ENCODE data around the gene CALHM2. TPM values are rescaled to one million over a fixed set of nuclear protein-coding genes. Genes with fewer than 3 reads are reported as not detected.

Gene CALHM2
- total and polyA plus RNA-seq, 2 of the 13 experiments (the other 11 are each of a cell fraction or from before 2014, with no cell fraction given): 0.15 TPM; not detected in 1

- peaks cover 10% of the 10 kb centered on the region; the same call in 1 of the 2 replicates for H3K4me1 ChIP-seq (ENCODE audit: insufficient read depth, low read length)
- no peaks in the 10 kb centered on the region for H4K20me1 ChIP-seq (ENCODE audit: insufficient read depth, low read length)
- WGBS (ENCODE audit: low lambda C conversion rate): 99% methylated on average over 5 of the region's 5 CpGs
- H3K27ac ChIP-seq (ENCODE audit: extremely low read length, insufficient read depth, low read length): no peak overlapping the region
- no peak overlapping the region for H3K4me3 ChIP-seq (replicated peaks in 1 of 3; ENCODE audit: insufficient read depth in 1 of 3, low read depth in 2 of 3, low read length in 3 of 3)
- H3K9me3 ChIP-seq (ENCODE audit: low read length): no peaks in the 10 kb centered on the region
- CTCF ChIA-PET (ENCODE audit: low intra/inter-chr PET ratio, low total read pairs): no interaction called here
- no peaks in the 10 kb centered on the region for H3K27me3 ChIP-seq (ENCODE audit: control insufficient read depth in 1 of 2, insufficient read depth in 2 of 2, low read length in 2 of 2)
- H2AFZ ChIP-seq (ENCODE audit: low read length): no peak overlapping the region
- TF ChIP-seq, protein P1, sequence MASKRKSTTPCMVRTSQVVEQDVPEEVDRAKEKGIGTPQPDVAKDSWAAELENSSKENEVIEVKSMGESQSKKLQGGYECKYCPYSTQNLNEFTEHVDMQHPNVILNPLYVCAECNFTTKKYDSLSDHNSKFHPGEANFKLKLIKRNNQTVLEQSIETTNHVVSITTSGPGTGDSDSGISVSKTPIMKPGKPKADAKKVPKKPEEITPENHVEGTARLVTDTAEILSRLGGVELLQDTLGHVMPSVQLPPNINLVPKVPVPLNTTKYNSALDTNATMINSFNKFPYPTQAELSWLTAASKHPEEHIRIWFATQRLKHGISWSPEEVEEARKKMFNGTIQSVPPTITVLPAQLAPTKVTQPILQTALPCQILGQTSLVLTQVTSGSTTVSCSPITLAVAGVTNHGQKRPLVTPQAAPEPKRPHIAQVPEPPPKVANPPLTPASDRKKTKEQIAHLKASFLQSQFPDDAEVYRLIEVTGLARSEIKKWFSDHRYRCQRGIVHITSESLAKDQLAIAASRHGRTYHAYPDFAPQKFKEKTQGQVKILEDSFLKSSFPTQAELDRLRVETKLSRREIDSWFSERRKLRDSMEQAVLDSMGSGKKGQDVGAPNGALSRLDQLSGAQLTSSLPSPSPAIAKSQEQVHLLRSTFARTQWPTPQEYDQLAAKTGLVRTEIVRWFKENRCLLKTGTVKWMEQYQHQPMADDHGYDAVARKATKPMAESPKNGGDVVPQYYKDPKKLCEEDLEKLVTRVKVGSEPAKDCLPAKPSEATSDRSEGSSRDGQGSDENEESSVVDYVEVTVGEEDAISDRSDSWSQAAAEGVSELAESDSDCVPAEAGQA (IDR thresholded peaks at IDR 0.05; ENCODE audit: low read depth): no peak
- TF ChIP-seq, protein P1 (CRISPR knock-in tag; IDR thresholded peaks at IDR 0.05; ENCODE audit: borderline replicate concordance): no peak
- TF ChIP-seq MYPOP (CRISPR knock-in tag; IDR thresholded peaks at IDR 0.05) (no peak), ASH2L (IDR thresholded peaks at IDR 0.05; ENCODE audit: insufficient read length, low read depth, low read length) (no peak)
- no peak overlapping the region for H3K4me2 ChIP-seq (ENCODE audit: low read depth, low read length)
- H3K36me3 ChIP-seq (replicated peaks in 1 of 2; ENCODE audit: control insufficient read depth in 1 of 2, insufficient read depth in 2 of 2, low read length in 2 of 2): peaks cover 42 to 81% of the 10 kb centered on the region in 2 experiments
- in situ Hi-C loops (cut with HindIII; ENCODE audit: extremely low pct_ligation_motif_present, low pct_unique_long_range_greater_than_20kb): no loop called here
- no peak for FAIRE-seq
- no peak overlapping the region for H3K9ac ChIP-seq (ENCODE audit: insufficient read depth, low read depth, low read length)
- BruUV-seq (replicated peaks): no TSS peak
- H3K79me2 ChIP-seq (ENCODE audit: insufficient read depth, low read length): no peaks in the 10 kb centered on the region
- POLR2A ChIA-PET: no interaction called here
- ATAC-seq: no peak
- DNase-seq (ENCODE audit: low spot score): no peak
- intact Hi-C loops (cut with micrococcal nuclease; ENCODE audit: unreplicated experiment): no loop called here
Observed at GRCh38 chr10:103423748-103424147, 28.4 kb downstream of the CALHM2 start.
